Cardiac fibroblast (primary cell): ENCODE data around the gene YEATS2.
"Not testable (repeated sequence)": the region's sequence is repeated elsewhere in the genome, so short reads cannot be mapped to it uniquely, and the experiment has no call there.

Experiments used
- DNase-seq, 2 donors: peaks; one replicate each; pipeline versions ENCODE4 v3.0.0 to v3.0.0-alpha.2; 2010; ENCODE audit warnings: low read depth in 2 of 2
- H3K4me3 ChIP-seq, 2 donors: replicated peaks in 1 of 2; 1 replicate in 1 of 2; 2 replicates in 1 of 2; pipeline ENCODE4 v1.5.1; 2011; ENCODE audit warnings: low read depth in 2 of 2, low read length in 2 of 2, mild to moderate bottlenecking in 2 of 2, moderate library complexity in 1 of 2
- CTCF ChIP-seq: IDR thresholded peaks from one replicate; pipeline ENCODE4 v1.5.1; 2011; ENCODE audit warnings: low read depth, mild to moderate bottlenecking, low read length, inconsistent platforms

The YEATS2 gene

GRCh38 chr3:183733553-183733952 lies 36.0 kb downstream of the YEATS2 start:
- TF ChIP-seq CTCF: no peak

GRCh38 chr3:183734750-183735494 lies 37.3 kb downstream of the YEATS2 start:
- DNase-seq: peak; percentile 19 to 52
- no peak for TF ChIP-seq CTCF
- no peak overlapping the region for H3K4me3 ChIP-seq

More at GRCh38 chr3:183733553-183733952, 36.0 kb downstream of the YEATS2 start:
- no peak for DNase-seq
- H3K4me3 ChIP-seq: no peak overlapping the region

GRCh38 chr3:183737116-183737515 lies 39.5 kb downstream of the YEATS2 start:
- DNase-seq: no peak
- no peak overlapping the region for H3K4me3 ChIP-seq
- TF ChIP-seq CTCF: no peak

- not testable (repeated sequence) for H3K4me3 ChIP-seq, DNase-seq
These were observed 42.6 kb downstream of the YEATS2 start for GRCh38 chr3:183740154-183740553.

- H3K4me3 ChIP-seq: no peak overlapping the region
- no peak for TF ChIP-seq CTCF
- no peak for DNase-seq
These were observed 45.6 kb downstream of the YEATS2 start for GRCh38 chr3:183743231-183743630.

GRCh38 chr3:183745300-183746098 lies 47.9 kb downstream of the YEATS2 start:
- no peak for TF ChIP-seq CTCF
- DNase-seq: peak; percentile 46 to 56
- H3K4me3 ChIP-seq: no peak overlapping the region

- no peak for DNase-seq
- no peak for TF ChIP-seq CTCF
- no peak overlapping the region for H3K4me3 ChIP-seq
These were observed 56.5 kb downstream of the YEATS2 start for GRCh38 chr3:183754052-183754451.
